GM10248 (cell line): ENCODE measurements around the gene STX10.
"Not testable (repeated sequence)": the region's sequence is repeated elsewhere in the genome, so short reads cannot be mapped to it uniquely, and the experiment has no call there.

Experiments
- CTCF ChIA-PET: fragments of 300-600 bp; sonication (Branson Sonifier 250); formaldehyde crosslinking; extraction: SDS; loops from one replicate; lab custom pipeline; 2021; ENCODE audit warnings: antibody characterized with exemption; lab: Yijun Ruan, JAX
- POLR2A ChIA-PET: fragments of 350-650 bp; sonication (Branson Sonifier 250); formaldehyde crosslinking; extraction: SDS; loops from one replicate; lab custom pipeline; 2020; ENCODE audit warnings: antibody characterized with exemption; lab: Yijun Ruan, JAX
- DNase-seq: peaks from one replicate; pipeline ENCODE4 v3.0.0; 2012; ENCODE audit errors: extremely low spot score
- TF ChIP-seq, protein P1 (sequence below): IDR thresholded peaks from 2 replicates; pipeline ENCODE4 v1.5.1; 2012; ENCODE audit warnings: mild to moderate bottlenecking, low read depth; ENCODE audit errors: extremely low read depth, missing control alignments, control extremely low read depth

STX10 gene

DNA sequence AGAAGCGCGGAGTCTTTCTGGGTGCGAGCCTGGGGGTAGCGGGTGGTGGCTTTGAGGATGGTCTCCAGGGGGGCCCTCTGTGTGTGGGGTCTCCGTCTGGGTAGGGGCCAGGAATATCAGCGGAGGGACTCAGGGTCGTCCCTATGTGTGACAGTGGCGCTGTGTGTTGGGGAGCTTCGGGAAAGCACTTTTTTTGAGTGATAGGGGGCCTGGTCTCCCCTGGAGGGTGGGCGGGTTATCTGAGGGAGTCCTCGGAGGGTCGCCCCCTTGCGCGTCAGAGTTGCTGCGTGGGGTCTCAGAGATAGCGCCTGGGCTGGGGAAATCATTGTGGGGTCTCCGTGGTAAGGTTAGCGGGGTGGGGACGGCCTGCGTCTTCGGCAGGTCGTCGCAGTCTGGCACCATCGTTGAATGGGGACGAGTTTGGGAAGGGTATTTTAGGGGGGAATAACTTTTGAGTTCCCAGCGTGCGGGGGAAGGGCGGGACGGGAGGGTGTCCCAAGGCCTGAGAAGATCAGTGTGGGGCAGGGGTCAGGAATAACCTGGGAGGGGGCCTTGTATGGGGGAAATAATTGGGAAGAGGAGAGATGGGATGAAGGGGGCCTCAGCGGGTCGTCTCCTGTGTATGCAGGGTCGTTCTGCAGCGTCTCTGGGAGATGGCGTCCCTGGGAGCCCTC lies 893 bp upstream of the STX10 start:
- CTCF ChIA-PET = interaction anchor here (1.1 to 2.1 kb wide), 3 partner anchors 23 to 112 kb away, joined by 3 to 9 read pairs (median 3); no protein-coding TSS in a partner anchor
- DNase-seq = no peak
- TF ChIP-seq, protein P1, sequence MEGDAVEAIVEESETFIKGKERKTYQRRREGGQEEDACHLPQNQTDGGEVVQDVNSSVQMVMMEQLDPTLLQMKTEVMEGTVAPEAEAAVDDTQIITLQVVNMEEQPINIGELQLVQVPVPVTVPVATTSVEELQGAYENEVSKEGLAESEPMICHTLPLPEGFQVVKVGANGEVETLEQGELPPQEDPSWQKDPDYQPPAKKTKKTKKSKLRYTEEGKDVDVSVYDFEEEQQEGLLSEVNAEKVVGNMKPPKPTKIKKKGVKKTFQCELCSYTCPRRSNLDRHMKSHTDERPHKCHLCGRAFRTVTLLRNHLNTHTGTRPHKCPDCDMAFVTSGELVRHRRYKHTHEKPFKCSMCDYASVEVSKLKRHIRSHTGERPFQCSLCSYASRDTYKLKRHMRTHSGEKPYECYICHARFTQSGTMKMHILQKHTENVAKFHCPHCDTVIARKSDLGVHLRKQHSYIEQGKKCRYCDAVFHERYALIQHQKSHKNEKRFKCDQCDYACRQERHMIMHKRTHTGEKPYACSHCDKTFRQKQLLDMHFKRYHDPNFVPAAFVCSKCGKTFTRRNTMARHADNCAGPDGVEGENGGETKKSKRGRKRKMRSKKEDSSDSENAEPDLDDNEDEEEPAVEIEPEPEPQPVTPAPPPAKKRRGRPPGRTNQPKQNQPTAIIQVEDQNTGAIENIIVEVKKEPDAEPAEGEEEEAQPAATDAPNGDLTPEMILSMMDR = no peak
- POLR2A ChIA-PET = no interaction called here

DNA sequence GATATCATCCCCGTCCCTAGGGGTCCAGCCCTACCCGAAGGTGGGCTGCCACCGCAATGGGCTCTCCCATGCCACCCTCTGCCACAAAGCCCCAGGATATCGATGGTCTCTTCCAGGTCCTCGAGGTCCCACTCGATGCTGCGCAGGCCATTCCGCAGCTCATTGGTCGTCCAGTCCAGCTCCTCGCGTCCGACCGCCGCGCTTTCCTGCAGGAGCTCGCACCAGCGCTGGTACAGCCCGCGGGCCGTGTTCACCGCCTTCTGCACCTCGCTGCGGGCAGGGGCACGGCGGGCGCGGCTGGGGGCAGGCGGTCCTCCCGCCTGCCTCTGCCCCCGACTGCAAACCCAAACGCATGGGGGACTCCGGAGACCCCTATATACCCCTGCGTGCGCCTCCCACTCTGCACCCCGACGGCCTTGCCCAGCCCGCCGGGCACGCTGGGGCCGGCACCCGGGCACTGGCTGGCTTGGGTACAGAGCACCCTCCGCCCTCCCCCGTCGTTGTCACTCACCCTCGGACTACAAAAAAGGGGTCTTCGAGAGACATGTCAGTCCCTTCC lies 468 bp downstream of the STX10 start:
- TF ChIP-seq, protein P1 = no peak
- ChIA-PET CTCF (interaction anchor here (0.6 to 2.1 kb wide), 4 partner anchors 22 to 34 kb away, joined by 3 to 9 read pairs (median 3); no protein-coding TSS in a partner anchor), POLR2A (interaction anchor here (0.7 kb wide), 1 partner anchor 19 kb away, joined by 3 read pairs; no protein-coding TSS in a partner anchor)
- DNase-seq = no peak

DNA sequence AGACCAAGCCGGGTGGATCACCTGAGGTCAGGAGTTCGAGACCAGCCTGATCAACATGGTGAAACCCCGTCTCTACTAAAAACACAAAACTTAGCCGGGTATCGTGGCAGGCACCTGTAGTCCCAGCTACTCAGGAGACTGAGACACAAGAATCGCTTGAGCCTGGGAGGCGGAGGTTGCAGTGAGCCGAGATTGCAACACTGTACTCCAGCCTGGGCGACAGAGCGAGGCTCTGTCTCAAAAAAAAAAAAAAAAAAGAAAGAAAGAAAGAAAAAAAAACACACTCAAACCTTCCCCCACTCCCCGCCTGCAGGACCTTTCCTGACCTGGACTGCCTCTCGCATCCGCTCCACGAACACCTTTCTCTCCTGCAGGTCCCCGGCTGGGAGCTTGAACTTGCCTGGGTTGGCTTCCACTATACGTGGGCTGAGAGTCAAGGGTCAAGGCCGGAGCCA lies 975 bp downstream of the STX10 start:
- POLR2A ChIA-PET, DNase-seq: not testable (repeated sequence)
- CTCF ChIA-PET = interaction anchor here (1.1 to 2.1 kb wide), 2 partner anchors 21 to 26 kb away, joined by 3 to 9 read pairs; no protein-coding TSS in a partner anchor

DNA sequence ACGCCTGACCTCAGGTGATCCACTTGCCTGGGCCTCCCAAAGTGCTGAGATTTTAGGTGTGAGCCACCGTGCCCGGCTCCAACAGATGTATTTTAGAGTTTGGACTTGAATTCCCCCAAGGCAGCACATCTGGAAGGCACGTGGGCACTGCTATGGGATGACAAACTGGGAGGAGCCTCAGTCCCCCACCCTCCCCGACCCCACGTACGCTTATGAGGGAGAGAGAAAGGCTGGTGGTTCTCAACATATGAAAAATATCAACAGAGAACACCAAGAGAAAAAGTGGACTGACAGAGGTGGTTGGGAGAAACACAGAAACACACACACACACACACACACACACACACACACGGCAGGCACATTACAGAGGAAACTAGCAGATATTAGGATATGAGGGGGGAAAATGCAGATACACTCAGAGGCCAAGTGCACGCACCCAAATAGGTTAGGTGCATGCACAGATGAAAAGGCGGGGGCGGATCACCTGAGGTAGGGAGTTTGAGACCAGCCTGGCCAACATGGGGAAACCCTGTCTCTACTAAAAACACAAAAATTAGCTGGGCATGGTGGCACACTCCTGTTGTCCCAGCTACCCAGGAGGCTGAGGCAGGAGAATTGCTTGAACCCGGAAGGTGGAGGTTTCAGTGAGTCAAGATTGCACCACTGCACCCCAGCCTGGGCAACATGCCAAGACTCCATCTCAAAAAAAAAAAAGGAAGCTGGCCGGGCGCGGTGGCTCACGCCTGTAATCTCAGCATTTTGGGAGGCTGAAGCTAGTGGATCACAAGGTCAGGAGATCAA lies 3.2 kb downstream of the STX10 start:
- CTCF ChIA-PET = no interaction called here
- DNase-seq = no peak
- POLR2A ChIA-PET = interaction anchor here (0.6 kb wide), 1 partner anchor 29 kb away, joined by 3 read pairs; the partner anchor contains the start of gene NACC1
- TF ChIP-seq, protein P1 = no peak

DNA sequence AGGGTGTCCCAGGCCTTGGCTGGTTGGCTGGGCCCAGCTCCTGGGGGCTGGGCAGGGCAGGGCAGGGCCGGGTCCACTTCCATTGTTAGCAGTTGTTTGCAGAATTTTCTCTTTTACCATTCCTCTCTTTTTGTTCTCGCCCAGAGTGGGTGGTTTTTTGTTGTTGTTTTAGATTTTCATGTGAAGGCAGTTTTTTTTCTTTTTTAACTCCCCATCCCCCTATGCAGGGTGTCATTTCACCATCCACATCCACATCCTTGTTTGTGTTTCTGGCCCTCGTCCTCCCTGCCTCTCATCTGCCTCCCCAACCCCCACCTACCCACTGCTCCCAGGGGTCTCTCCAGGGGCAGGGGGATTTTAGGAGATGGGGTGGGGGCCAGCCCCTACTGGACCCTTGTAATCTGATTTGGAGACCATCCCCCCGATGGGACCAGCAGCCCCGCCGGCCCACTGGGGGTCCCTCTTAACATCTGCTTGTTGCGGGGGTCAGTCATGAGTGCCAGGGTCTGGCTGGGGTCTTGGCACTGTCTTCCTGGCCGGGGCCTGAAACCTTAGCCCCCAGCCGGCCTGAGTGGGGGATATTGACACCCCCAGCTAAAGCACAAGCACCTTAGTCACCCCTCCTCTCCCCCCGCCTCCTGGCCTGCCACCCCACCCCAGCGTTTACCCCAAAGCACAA lies 10.4 kb downstream of the STX10 start:
- TF ChIP-seq, protein P1 = no peak
- POLR2A ChIA-PET = no interaction called here
- DNase-seq = no peak
- CTCF ChIA-PET = no interaction called here

DNA sequence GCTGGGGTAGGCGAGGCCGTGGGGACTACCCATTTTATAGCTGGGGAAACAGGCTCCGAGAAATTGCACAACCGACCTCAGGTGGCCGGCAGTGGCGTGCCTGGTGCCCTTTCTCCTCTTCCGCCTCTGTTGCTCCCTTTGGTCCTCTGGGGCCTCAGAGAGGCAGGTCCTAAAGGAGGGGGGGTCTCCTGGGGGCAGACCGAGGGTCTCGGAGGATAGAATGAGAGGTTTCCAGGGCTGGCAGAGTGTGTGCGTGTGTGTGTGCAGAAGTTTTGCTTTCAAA lies 11.3 kb downstream of the STX10 start:
- POLR2A ChIA-PET = interaction anchor here (0.5 kb wide), 1 partner anchor 19 kb away, joined by 4 read pairs; no protein-coding TSS in a partner anchor
- TF ChIP-seq, protein P1 = no peak
- CTCF ChIA-PET = no interaction called here
- DNase-seq = no peak
